SH-SY5Y (cell line): Measurements from ENCODE around the gene MOB3B.

Source experiments
- GATA2 ChIP-seq: IDR thresholded peaks from 2 replicates; pipeline ENCODE4 v1.6.1; 2011; ENCODE audit warnings: mild to moderate bottlenecking, low read depth, low read length
- GATA3 ChIP-seq: IDR thresholded peaks from 2 replicates; pipeline ENCODE4 v1.6.1; 2011; ENCODE audit warnings: low read depth, mild to moderate bottlenecking, low read length, moderate library complexity

- TF ChIP-seq GATA3: no peak
- no peak for TF ChIP-seq GATA2
These were observed 161.2 kb downstream of the MOB3B start for GRCh38 chr9:27368316-27368985.
